Measurements from ENCODE around the gene RNF32. TPM values are rescaled to one million over a fixed set of nuclear protein-coding genes. Genes with fewer than 3 reads are reported as not detected.

RNF32 gene
- total RNA-seq, 4 donors from 2014 or later, result 0.30 to 4.2 (median 1.5) TPM

DNA sequence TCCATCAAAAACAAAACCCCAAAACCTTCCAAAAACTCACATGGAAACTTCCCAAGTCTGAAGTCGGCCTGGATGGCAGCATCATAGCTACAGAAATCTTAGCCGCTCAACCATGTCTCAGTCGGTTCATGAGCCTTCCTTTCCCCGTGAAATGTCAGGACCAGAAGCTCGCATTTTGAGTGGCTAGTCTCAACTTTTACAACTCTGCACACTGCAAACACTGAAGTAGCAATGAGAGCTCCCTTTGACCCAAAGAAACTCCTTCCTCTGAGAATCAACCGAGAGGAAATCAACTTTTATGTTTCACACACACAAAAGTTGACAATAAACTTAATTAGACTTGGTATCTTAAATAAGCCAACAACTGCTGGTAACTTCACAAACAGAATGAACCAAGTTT lies 37.6 kb upstream of the RNF32 start:
- peak in 1 of 2 donors; percentile 14 for DNase-seq (ENCODE audit: low spot score in 2 of 2)
- no peak overlapping the region for H3K4me3 ChIP-seq (ENCODE audit: low read depth, poor library complexity, severe bottlenecking)
- 75 to 77% methylated on average over 6 of the region's 6 CpGs for WGBS, 2 donors
- TF ChIP-seq, protein P1, sequence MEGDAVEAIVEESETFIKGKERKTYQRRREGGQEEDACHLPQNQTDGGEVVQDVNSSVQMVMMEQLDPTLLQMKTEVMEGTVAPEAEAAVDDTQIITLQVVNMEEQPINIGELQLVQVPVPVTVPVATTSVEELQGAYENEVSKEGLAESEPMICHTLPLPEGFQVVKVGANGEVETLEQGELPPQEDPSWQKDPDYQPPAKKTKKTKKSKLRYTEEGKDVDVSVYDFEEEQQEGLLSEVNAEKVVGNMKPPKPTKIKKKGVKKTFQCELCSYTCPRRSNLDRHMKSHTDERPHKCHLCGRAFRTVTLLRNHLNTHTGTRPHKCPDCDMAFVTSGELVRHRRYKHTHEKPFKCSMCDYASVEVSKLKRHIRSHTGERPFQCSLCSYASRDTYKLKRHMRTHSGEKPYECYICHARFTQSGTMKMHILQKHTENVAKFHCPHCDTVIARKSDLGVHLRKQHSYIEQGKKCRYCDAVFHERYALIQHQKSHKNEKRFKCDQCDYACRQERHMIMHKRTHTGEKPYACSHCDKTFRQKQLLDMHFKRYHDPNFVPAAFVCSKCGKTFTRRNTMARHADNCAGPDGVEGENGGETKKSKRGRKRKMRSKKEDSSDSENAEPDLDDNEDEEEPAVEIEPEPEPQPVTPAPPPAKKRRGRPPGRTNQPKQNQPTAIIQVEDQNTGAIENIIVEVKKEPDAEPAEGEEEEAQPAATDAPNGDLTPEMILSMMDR (IDR thresholded peaks at IDR 0.05), result no peak
- no peak for TF ChIP-seq POLR2A (IDR thresholded peaks at IDR 0.05)
- intact Hi-C loops (cut with DNase I; ENCODE audit: low total_unique reads), result no loop called here

DNA sequence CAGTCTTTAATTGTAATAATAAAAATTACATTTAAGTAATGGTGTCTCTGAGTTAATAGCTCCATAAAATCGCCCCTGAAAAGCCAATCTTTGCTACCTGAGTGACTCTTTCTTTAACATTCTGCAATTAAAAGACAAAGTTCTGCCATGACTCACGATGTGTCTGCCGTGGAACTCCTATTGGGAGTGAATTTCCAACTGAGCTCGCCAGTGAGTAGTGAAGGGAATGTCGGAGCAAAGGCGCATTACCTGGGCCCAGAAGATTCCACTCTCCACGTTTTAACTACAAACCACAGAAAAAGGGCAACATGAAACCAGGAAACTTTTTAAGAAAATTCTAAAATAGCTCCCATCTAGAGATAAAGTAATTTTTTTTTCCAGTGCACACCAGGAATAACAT lies 36.9 kb upstream of the RNF32 start:
- 83 to 86% methylated on average over 7 of the region's 7 CpGs for WGBS, 2 donors
- no peak overlapping the region for H3K4me3 ChIP-seq (ENCODE audit: low read depth, poor library complexity, severe bottlenecking)
- intact Hi-C loops (cut with DNase I; ENCODE audit: low total_unique reads), result no loop called here
- peak in 1 of 2 donors; percentile 52 for DNase-seq (ENCODE audit: low spot score in 2 of 2)
- TF ChIP-seq, protein P1 (IDR thresholded peaks at IDR 0.05), result no peak
- no peak for TF ChIP-seq POLR2A (IDR thresholded peaks at IDR 0.05)

DNA sequence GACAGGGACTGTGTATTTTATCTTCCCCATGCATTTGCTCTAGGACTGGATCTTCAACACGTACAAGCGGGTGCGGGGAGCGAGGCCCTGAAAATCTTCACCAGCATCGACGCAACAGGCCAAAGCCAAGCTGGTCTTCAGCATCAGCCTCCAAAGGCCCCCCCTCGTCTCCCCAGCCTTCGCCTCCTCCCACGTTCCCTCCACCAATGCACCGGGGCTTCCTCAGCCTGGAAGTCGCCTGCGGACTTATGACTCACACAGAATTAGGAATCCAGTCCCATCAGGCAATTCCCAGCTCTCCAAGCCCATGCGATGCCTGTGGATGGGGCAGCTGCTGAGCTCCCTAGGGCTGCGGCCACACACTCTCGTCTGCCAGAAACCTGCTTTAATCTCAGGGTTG lies 36.3 kb upstream of the RNF32 start:
- 72 to 74% methylated on average over 15 of the region's 15 CpGs for WGBS, 2 donors
- TF ChIP-seq POLR2A (IDR thresholded peaks at IDR 0.05), result no peak
- TF ChIP-seq, protein P1 (IDR thresholded peaks at IDR 0.05), result no peak
- no peak overlapping the region for H3K4me3 ChIP-seq (ENCODE audit: low read depth, poor library complexity, severe bottlenecking)
- DNase-seq (ENCODE audit: low spot score in 2 of 2), result peak in 1 of 2 donors; percentile 52
- intact Hi-C loops (cut with DNase I; ENCODE audit: low total_unique reads), result no loop called here

DNA sequence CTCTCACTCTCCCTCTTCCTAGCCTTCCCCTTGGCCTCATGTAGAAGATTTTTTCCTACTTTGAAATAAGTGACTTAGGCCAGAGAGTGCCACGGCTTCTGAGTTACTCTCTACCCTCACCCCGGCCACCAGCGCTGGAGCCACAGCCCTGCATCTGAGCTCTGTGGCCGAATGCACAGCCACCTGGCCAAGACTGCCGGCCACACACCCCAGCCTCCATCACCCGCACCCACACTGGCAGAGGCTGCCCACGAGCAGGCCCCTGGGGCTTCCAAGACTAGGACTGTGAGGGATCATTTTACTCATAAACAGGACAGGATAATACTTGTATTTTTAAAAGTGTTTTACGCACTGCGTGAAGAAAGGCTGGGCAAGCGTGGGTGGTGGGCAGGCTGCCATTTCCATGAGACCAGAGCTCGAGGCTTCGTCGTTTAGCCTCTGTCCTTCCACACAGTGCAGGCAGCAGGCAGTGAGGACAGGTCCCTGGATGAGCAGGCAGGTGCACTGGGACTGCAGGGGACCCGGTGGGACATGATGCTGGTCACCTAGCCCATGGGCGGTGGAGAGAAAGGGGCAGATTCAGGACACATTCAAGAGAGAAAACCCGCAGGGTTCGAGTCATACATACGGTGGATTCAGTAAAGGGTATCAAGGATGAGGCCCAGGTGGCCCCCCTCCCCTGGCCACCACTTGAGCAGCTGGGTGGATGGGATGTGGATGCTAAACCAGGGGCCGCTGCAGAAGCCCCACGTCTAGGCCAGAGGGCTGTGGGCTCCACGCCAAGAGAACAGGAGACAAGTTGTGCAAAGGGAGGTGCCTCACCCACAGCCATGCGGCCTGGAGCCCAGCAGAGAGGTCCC lies 35.5 kb upstream of the RNF32 start:
- H3K4me3 ChIP-seq (ENCODE audit: low read depth, poor library complexity, severe bottlenecking), result no peak overlapping the region
- peak in 1 of 2 donors; percentile 65 for DNase-seq (ENCODE audit: low spot score in 2 of 2)
- 78 to 88% methylated on average over 20 to 22 of the region's 22 CpGs for WGBS, 2 donors
- intact Hi-C loops (cut with DNase I; ENCODE audit: low total_unique reads), result no loop called here
- TF ChIP-seq, protein P1 (IDR thresholded peaks at IDR 0.05), result no peak
- no peak for TF ChIP-seq POLR2A (IDR thresholded peaks at IDR 0.05)

DNA sequence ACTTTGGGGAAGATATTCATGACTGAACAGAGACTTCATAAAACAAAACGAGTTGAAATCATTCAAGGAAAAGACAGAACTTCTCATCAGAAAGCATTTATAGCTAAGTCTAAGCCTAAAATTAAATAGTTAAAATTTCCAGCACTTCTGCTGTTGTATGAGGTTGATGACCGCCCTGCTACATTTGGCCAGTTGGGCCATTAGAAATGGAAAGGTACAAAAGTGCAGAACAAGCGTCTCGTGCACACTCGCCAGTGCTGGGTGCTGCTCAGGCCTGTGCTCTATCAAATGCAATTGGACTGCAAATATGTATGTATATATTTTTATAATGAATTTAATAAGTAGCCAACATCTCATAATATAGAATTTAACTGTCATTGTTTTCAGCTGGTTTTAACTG lies 34.4 kb upstream of the RNF32 start:
- WGBS, 2 donors, result 61 to 70% methylated on average over 5 of the region's 5 CpGs
- no peak for TF ChIP-seq POLR2A (IDR thresholded peaks at IDR 0.05)
- TF ChIP-seq, protein P1 (IDR thresholded peaks at IDR 0.05), result no peak
- no peak for DNase-seq (ENCODE audit: low spot score in 2 of 2)
- intact Hi-C loops (cut with DNase I; ENCODE audit: low total_unique reads), result no loop called here
- H3K4me3 ChIP-seq (ENCODE audit: low read depth, poor library complexity, severe bottlenecking), result no peak overlapping the region
